ENCODE results near the gene CLDN6.
"Not testable (repeated sequence)": the region's sequence is repeated elsewhere in the genome, so short reads cannot be mapped to it uniquely, and the experiment has no call there.

The CLDN6 gene

DNA sequence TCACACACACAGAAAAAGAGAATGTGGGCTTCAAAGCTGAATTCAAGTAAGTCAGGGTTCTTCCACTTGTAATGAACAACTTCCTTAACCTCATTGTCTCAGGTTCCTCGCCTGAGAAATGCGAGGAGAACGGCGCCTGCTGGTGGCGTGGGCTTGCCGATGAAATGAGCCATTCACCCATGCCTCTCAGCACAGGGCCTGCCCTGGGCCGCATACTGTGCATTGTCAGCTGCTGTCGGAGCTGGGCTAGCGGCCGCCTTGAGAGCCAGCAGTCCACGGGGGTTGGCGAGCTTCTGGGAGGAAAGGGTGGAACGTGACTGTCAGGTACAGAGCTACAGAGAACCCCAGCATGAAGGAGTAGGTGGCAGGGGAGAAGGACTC lies 35.3 kb upstream of the CLDN6 start:
- intact Hi-C loops (cut with DNase I); DNase-seq: not testable (repeated sequence)

DNA sequence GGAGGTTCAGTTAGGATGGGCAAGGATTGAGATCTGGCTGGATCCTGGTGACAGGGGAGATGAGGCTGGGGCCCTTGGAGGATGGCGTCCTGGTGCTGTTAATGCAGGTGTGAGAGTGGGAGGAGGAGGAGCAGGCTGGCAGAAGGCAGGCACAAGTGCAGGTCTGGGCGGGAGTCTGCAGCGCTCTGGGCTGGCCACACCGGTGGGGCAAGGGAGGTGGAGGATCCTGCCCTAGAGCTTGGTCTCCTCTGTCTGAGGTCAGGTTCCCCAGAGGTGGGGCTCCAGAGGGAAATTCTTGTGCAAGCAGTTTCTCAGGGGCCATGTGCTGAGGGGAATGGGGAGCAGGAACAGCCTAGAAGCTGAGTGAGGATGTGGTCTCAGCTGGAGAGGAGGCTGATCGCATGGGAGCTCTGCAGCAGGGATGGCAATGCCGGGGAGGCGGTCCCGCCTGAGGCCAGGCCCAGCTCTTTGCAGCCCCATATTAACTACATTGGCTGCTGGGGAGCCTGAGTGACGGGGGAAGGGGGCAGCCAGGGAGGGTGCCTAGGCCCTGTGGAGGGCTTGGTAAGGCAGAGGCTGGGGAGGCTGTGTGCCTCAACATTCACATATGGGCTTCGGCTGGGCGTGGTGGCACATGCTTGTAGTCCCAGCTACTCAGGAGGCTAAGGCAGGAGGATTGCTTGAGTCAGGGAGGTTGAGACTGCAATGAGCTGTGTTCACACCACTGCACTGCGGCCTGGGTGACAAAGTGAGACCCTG lies 34.8 kb upstream of the CLDN6 start:
- DNase-seq; intact Hi-C loops (cut with DNase I): not testable (repeated sequence)

DNA sequence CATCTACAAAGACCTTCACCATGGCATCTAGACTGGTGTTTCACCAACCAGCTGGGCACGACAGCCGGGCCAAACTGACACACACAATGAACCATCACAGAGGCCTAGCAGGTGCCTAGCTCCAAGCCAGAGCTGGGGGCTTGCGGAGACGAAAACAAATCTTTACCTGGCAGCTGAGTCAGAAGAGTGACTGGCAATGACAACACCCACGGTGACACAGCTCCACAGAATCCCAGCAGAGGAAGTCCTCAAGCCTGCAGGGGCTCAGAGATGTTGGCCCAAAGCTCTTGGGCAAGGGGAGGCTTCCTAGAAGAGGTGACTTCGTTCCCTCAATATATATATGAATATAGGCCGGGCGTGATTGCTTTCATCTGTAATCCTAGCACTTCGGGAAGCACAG lies 33.5 kb upstream of the CLDN6 start:
- DNase-seq = no peak
- intact Hi-C loops (cut with DNase I) = no loop called here

DNA sequence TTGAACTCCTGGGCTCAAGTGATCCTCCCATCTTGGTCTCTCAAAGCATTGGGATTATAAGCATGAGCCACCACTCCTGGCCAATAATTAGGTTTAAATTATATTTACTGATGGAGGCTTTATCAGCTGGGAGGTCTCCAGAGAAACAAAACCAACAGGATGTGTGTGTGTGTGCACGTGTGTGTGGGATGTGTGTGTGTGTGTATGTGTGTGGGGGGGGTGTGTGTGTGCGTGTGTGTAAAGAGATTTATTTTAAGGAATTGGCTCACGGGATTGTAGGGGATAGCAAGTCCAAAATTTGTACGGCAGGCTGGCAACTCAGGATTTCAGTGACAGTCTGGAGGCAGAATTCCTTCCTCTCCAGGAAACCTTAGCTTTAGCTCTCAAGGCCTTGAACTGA lies 33.0 kb upstream of the CLDN6 start:
- DNase-seq = no peak
- intact Hi-C loops (cut with DNase I) = no loop called here

DNA sequence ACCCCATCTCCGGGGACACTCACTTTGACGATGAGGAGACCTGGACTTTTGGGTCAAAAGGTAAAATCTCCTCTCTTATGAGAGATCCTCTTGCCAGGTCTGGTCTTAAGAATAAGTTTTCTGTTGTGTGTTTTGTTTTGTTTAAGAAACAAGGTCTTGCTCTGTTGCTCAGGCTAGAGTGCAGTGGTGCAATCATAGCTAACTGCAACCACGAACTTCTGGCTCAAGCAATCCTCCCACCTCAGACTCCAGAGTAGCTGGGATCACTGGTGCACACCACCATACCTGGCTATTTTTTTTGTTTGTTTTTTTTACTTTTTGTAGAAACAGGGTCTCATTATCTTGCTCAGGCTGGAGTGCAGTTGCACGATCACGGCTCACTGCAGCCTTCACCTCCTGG lies 32.5 kb upstream of the CLDN6 start:
- intact Hi-C loops (cut with DNase I) = no loop called here
- no peak for DNase-seq

DNA sequence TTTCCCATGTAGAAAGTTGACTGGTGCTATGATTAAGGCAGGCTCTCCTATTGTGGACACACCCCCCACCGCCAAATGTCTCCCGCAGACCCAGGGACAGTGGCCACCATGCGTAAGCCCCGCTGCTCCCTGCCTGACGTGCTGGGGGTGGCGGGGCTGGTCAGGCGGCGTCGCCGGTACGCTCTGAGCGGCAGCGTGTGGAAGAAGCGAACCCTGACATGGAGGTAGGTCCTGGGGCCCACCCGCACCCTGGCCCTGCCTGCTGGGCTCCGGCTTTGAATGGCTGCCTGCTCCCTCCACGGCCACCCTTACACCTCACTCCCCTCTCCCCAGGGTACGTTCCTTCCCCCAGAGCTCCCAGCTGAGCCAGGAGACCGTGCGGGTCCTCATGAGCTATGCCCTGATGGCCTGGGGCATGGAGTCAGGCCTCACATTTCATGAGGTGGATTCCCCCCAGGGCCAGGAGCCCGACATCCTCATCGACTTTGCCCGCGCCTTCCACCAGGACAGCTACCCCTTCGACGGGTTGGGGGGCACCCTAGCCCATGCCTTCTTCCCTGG lies 32.0 kb upstream of the CLDN6 start:
- DNase-seq = no peak
- intact Hi-C loops (cut with DNase I) = no loop called here

DNA sequence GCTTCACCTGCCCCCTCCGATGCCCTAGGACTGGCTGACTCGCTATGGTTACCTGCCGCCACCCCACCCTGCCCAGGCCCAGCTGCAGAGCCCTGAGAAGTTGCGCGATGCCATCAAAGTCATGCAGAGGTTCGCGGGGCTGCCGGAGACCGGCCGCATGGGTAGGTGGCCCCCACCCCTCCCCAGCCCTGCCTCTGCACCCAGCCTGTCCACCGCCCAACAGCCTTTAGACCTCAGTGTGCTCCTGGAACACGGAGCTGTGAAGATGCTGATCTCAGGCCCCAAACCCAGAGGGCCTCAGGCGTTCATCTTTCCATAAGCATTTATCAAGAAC lies 29.4 kb upstream of the CLDN6 start:
- intact Hi-C loops (cut with DNase I) = no loop called here
- DNase-seq = no peak

DNA sequence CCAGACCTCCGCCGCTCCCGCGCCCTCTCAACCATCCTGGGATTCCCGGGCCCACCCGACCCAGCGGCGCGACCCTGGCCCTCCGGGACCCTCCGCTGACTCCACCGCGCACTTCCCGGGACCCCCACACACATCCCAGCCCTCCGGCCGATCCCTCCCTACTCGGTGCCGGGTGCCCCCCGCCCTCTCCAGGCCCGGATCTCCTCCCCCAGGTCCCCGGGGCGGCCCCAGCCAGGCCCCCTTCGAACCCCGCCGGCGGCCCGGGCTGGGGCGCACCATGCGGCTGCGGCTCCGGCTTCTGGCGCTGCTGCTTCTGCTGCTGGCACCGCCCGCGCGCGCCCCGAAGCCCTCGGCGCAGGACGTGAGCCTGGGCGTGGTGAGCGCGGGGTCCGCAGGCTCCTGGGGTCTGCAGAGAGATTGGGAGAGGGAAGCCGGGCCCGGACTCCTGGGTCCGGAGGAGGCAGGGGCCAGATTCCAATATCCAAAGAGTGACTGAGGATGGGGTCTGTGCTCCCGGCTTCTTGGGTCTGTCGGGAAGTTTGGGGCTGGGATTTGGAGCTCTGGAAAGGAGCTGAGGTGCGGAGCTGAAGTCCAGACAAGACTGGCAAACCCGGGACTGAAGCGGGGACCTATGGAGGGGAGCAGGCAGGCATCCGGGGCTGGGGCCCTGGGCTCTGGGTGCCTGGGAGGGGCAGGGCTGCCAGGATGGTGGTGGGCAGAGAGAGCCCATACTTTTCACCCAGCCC lies 28.8 kb upstream of the CLDN6 start:
- intact Hi-C loops (cut with DNase I) = no loop called here
- DNase-seq = no peak

DNA sequence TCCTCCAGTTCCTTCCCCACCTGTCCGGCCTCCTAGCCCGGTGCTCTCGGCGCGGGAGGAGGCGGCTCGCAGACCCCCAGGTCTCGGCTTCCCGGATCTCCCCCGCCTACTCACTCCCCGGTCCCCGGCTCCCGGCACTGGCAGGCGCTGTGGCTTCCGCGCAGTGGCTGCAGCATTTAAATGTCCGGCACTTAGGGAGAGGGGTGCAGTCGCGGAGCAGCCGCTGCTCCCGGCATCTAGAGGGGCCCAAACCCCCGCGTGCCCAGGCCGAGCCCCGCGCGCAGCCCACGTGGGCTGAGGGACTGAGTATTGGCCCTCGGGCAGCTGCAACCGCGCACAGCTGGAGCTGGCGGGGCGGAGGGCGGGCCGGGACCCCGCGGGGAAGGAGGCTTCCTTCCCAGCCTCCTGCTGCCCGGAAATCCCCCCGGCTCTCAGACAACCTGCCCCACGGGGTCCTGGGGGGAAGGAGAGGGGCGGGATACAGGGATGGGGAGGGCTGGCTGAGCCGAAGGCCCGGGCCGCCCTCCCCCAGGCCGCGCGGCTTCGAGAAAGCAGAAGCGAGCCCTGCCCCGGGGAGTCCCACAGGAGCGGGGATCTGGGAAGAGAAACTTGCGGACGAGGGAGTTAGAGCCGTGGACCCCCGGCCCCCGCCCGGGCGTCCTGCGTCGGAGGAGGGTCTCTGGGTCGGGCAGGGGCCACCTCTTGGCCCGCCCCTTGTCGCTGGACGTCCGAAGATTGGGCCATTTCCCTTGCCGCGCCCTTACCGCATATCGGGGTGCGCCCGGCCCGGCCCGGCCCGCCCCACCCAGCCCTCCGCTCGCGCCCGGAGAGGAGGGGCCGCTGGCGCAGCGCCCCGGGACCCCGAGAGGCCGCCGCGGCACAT lies 28.0 kb upstream of the CLDN6 start, which contains the start of gene MMP25:
MMP25 (plus strand) TSS at position 804 of the 883 bp plus-strand sequence. CDS start 357 bp downstream, outside the sequence.
- intact Hi-C loops (cut with DNase I) = no loop called here
- DNase-seq = no peak

DNA sequence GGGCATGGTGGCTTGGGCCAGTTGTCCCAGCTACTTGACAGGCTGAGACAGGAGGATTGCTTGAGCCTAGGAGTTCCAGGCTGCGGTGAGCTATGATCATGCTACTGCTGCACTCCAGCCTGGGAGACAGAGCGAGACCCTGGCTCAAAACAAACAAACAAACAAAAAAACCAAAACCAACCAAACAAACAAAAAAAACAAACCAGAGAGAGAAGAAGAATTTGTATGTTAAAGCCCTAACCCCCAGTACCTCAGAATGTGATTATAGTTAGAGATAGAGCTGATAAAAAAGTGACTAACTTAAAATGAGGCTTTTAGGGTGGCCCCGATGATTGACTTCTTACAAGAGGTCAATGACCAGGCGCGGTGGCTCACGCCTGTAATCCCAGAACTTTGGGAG lies 26.7 kb upstream of the CLDN6 start:
- no peak for DNase-seq
- intact Hi-C loops (cut with DNase I) = no loop called here

DNA sequence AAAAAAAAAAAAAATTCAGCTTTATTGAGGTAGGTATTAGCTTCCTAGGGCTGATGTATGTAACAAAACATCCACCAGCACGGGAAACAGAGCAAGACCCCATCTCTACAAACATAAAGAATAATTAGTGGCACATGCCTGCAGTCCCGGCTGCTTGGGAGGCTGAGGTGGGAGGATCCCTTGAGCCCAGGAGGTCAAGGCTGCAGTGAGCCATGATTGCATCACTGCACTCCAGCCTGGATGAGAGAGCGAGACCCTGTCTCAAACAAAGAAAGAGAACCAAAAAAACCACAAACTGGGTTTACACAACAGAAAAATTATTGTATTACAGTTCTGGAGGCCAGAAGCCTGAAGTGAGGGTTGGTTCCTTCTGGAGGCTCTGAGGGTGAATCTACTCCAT lies 24.4 kb upstream of the CLDN6 start:
- intact Hi-C loops (cut with DNase I) = no loop called here

DNA sequence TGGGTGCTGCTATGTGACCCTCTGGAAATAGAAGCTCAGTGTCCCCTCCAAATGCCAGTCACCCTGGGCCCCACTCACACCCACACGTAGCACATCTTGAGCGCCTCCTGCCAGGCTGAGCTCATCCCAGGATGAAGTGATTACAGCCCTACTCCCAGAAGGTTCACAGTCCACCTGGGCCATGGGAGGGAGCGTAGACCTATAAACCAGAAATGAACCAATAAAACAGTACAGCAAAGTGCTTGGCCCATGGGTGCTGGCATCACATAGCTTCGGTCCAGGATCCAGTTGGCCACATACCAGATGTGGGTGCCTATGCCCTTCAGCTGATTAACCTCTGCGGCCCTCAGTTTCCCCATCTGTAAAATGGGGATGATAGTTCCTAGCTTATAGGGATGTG lies 20.9 kb upstream of the CLDN6 start:
- intact Hi-C loops (cut with DNase I) = no loop called here
- DNase-seq = no peak

More for the DNA sequence above, 24.4 kb upstream of the CLDN6 start:
- DNase-seq = no peak

DNA sequence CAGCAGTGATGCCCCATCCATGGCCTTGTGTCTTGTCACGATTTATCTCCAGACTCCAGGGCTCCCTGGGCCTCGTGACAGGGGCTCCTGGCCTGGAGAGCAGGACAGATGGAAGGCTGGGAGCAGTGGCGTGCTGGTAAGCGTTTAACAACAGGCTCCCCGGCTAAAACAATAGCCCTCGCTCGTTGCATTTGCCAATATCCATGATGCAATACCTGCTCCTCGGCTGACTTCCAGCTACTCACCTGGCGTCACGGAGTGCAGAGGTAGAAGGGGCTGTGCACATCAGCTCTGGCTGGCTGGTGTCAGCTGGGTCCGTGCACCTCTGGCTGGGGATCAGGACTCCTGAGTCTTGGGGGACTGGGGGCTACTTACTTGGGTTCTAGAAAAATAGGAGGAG lies 20.3 kb upstream of the CLDN6 start:
- intact Hi-C loops (cut with DNase I) = no loop called here
- no peak for DNase-seq

DNA sequence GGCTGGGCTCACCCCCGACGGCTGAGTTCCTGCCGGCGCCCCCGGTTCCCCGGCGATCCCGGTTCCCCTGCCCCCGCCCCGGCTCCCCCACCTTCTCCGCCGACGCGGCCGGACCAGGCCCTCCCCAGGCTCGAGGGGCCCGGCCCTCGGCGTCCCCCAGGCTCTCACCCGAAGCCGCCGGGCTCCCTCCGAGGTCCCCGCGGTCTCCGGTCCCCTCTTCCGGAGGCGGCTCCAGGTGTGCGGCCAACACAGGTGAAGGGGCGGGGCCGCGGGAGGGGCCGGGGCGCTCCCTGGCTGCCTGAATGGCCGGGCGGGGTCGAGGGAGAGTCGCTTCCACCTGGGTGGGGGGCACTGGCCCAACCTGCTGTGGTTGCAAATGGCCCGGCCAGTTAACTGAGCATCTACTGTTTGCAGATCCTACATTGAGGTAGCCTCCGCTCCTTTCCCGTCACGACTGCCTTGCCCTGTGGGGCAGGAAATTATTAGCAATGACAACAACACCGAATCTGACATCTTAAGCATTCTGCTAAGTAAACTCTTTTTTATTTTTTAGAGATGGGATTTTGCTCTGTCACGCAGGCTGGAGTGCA lies 18.8 kb upstream of the CLDN6 start, which contains the start of gene BICDL2:
BICDL2 (minus strand) TSS at position 219 of the 590 bp plus-strand sequence. CDS start 1,448 bp downstream, outside the sequence.
- DNase-seq = no peak
- intact Hi-C loops (cut with DNase I) = no loop called here

DNA sequence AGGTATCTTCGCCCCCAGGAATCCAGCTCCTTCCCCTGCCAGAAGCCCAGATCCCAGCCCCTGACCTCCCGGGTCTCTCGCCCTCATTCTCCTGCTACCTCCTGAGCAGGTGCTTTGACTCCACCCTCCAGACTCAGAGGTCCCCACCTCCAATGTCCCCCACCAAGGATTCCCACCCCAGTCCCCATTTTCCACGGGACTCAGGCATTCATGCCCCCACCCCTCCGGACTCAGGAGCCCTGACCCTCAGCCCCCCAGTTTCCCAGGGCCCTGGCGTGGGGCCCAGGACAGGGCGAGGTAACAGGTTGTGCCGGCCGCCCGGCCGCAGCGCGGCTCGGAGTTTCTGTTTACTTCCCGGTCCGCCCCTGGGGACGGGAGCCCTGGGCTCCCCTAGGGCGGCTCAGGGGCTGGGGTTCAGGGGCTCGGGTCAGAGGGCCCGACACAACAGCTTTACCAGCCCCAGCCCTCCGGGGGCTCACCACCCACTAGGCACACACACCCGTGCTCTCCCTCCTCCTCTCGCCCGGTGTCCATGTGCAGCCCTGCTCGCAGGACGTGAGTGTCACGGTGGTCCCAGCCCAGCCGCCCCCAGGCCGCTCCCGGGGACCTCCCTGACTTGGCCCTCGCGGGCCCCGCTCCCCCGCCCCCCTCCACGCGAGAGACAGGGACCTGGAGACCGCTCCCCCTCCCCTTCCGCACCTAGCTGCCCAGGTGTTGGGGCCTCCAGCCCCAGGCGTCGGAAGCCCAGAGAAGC lies 18.2 kb upstream of the CLDN6 start:
- DNase-seq = no peak
- intact Hi-C loops (cut with DNase I) = no loop called here

DNA sequence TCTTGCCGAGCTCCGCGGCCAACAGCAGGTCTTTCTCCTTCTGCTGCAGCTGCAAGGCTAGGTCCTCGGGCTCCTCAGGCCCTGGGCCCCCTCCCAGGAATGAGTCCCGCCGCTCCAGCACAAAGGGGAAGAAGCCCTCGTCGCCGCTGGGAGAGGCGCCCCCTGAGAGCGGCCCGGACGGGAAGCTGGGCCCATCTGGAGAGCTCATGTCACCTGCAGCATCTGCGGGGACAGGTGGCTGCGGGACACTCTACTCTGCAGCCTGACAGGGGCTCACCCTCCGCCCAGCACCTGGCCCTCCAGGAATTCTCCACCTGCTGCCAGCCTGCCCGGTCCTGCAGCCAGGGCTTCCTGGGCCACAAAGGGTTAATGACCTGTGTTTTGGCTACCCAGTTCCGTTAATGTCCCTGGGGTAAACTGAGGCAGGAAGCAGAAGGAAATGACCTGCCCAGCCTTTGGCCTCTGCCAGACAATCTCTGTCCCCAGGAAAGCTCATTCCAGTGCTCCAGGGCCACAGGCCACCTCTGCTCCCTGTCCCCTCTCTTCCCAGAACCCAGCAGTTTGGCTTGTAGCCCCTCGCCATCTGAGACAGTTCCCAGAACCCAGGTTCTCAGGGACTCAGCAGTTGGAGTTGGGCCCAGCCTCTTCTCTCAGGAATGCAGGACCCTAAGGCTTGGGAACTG lies 17.4 kb upstream of the CLDN6 start:
- intact Hi-C loops (cut with DNase I) = no loop called here
- DNase-seq = no peak

DNA sequence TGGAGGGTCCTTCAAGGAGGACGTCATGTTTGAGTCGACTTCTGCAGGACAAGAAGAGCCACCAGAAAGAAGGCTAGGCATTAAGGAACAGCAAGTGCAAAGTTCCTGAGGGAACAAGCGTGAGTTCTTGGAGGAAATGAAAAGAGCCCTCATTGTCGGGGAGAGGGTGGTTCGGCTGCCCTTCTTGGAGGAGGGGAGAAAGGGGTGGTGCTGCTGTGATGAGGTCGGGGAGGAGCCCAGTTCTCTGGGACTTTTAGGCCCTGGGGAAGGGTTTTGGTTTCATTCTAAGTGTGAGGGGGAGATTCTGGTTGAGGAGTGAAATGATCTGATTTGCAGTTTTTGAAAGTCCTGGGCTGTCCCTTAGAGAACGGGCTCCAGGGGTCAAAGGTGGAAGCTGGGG lies 14.6 kb upstream of the CLDN6 start:
- DNase-seq = no peak
- intact Hi-C loops (cut with DNase I) = no loop called here

DNA sequence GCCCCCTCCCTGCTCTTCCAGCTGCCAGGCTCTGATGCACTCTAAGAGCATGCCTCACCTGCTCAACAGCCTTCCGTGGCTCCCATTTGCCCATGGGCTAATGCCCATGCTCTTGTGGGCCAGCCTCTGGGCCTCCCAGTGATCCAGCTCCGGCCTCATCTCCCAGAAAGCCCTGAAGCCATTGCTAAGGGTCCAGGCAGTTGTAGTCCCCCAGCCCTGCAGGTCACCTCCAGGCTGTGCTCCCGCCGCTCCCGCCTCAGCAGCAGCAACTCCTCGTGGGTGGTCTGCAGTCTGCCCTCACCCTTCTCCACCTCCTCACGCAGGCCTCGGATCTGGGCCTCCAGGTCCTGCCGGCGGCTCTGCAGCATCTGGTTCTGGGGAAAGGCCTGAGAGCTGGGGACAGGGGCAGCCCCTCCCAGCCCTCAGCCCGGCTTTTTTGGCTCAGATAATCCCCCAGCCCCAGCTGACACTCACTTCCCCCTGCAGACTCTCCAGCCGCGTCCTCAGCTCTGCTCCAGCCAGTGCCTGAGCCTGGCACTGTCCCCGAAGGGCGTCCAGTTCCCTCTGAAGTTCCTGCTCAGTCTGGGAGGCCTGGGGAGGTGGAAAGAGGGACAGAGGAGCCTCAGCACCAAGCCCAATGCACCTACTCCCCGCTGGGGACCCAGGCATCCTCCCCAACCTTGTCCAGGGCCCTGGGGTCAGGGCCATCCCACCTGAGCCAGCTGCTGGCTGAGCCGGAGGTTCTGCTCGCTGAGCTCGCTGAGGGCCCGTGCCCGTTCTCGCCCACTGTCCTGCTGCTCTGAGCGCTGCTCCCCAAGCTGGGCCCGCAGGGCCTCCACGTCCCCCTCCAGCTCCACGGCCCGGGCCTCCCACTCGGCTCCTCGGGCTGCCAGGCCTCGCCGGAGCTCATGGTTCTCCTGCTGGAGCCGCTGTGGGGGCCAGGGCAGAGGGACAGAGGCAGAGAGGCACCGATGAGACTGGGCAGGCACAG lies 12.5 kb upstream of the CLDN6 start:
- intact Hi-C loops (cut with DNase I) = no loop called here

More for the DNA sequence above, 12.5 kb upstream of the CLDN6 start:
- no peak for DNase-seq

Data from posterior cingulate gyrus (tissue), 11 donors.